HG03097 (cell line): Measurements from ENCODE around the gene MAN1C1.

Experiments used
- ATAC-seq: cut with Tn5 transposase; IDR thresholded peaks from one replicate; pipeline ENCODE4 v1.9.1; 2021; ENCODE audit not compliant: unreplicated experiment, low FRiP score

MAN1C1 gene

GRCh38 chr1:25612421-25612820 lies 4.2 kb upstream of the MAN1C1 start:
- ATAC-seq: no peak

DNA sequence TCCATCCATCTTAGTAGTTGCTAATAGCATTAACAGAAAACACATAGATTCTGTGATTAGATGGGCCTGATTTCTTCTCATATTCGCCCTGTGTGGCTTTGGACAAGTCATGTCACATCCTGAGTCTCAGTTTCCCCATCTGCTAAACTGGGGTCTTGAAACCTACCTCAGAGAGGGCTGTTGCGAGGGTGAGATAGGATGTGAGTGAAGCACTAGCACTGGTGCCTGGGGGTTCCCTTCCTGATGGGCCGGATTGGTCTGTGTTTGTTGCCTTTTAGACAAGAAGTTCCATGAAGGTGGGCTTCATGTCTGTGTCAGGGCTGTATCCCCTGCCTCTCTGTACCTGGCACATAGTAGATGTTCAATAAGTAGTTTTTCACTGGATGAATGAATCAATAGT lies 3.5 kb upstream of the MAN1C1 start:
- no peak for ATAC-seq

DNA sequence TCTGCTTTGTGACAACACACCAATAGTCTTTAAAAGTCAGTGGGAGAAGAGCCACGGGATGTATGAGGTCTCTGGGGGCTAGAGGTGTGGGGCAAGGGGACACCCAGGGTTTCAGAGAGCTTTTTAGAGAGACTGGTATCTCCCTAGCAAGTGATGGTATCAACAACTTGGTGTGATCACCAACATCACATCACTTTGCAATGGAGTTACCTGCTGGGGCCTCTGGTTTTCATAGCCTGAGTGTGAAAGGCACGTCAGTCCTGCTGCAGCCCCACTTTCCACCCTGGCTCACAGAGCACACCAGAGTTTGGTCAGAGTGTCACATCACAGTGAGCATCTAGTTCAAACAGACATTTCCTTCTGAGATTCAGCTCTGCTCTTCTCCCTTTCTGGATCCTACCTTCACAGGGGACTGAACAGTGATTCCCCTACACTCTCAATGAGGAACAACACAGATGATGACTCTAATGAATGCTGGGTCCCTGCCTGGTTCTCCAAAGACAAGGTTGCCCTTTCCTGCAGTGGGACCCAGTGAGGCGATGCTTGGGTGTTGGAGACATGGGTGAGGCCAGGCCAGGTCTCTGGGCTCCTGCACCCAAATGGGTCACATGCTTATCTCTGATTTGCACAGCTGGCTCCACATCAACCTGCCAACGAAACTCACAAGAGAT lies 2.0 kb upstream of the MAN1C1 start:
- ATAC-seq: no peak

GRCh38 chr1:25615172-25615541 lies 1.4 kb upstream of the MAN1C1 start:
- ATAC-seq: no peak

DNA sequence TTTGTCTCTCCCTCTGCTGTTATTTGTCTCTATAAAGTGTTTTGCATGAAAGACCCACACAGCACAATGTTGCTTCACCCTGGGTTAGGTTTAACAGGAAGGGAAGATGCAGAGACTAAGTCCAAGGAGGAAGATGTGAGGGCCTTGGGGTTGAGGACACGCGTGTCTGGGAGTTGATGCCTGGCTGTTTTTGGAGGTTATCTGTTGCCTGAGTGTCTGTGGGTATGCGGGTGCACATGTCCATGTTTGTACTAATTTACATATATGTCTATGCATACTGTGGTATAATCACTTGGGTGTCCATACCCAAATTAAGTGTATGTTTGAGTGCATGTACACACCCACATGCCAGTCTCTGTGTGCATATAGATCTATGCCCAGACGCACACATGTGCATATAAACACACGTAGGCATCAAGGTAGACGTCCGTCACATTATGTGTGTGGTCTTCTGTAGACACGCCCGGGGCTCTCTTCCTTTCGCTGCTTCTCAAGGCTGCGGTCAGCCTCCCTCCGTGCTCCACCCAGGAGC lies 962 bp upstream of the MAN1C1 start:
- peak; percentile 3 for ATAC-seq

GRCh38 chr1:25616987-25617624 lies 515 bp downstream of the MAN1C1 start:
- no peak for ATAC-seq

GRCh38 chr1:25617625-25618432 lies 1.2 kb downstream of the MAN1C1 start:
- no peak for ATAC-seq

GRCh38 chr1:25618433-25618808 lies 1.8 kb downstream of the MAN1C1 start:
- no peak for ATAC-seq

DNA sequence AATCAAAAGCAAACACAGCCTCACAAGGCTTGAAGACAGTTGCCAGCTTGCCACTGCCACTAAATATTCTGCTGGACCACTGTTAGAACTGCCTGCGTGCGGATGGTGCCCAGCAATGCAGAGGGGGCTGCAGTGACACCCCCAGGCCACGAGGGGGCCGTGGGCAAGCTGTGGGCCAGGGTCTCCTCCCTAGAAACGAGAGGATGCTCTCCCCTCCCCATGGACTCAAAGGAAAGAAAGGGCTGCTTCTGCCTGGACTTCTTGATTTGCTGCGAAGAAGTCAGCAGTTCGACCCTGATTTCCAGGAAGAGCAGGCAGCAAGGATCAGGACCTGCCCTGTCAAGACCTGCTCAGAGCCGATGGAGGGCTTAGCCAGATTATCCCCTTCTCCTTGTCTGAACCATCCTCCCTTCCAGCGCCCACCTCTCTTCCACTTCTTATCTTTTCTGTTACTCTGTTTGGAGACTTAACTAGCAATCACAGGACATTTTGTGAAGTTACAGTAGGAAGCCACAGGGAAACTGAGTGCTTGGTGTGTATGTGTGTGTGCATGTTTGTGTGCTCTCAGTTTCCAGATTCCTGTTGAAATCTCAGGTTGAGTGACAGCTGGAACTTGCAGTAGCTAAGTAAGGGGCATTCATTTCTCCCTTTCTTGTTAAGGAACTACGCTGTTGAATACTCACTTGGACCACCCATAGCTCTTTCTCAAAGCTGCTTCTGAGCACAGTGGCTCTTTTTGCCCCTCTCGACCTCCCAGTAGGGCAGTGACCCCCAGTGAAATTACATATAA lies 2.7 kb downstream of the MAN1C1 start:
- no peak for ATAC-seq

- ATAC-seq: no peak
These were observed 3.6 kb downstream of the MAN1C1 start for GRCh38 chr1:25620211-25620610.

- no peak for ATAC-seq
These were observed 4.2 kb downstream of the MAN1C1 start for GRCh38 chr1:25620701-25621350.

- ATAC-seq: no peak
These were observed 5.3 kb downstream of the MAN1C1 start for GRCh38 chr1:25621876-25622275.

DNA sequence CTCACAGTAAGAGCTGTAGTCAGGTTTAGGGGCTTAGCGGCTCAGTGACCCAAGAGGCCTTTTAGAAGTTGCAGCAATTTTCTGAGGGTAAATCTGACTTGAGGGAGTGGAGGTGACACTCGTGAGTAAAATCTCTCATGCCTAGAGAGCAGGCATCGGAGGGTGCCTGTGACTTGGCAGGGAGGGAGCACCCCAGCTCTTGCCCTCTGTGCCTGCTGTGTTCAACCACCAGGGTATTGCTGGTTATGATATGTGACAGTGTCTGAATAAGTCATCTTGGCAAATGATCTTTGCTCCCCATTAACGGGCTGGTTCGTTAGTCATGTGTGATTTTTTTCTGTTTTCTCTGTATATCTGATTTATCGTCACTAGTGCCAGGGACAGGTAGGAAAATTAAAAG lies 5.9 kb downstream of the MAN1C1 start:
- ATAC-seq: no peak

GRCh38 chr1:25623007-25623406 lies 6.4 kb downstream of the MAN1C1 start:
- no peak for ATAC-seq

- ATAC-seq: no peak
These were observed 7.1 kb downstream of the MAN1C1 start for GRCh38 chr1:25623731-25624130.

- ATAC-seq: no peak
These were observed 7.6 kb downstream of the MAN1C1 start for GRCh38 chr1:25624156-25624555.

DNA sequence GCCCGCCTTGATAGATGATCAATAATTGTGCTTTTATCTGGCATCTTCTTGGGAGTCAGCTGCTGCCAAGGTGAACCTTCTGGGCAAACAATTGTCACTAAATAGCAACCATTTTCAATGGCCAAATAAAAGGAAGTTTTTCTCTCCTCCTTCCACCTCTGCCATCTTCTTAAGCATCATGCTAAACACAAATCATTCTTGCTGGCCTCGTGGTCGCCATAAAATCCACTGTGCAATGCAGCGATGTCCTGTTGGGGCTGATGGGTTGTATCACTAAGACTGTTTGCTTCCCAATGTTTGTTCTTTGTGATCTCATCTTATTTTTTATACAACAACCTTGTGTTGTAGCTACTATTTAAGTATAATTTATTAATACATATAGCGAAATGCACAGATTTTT lies 8.0 kb downstream of the MAN1C1 start:
- no peak for ATAC-seq

- ATAC-seq: no peak
These were observed 9.4 kb downstream of the MAN1C1 start for GRCh38 chr1:25626018-25626417.

GRCh38 chr1:25628741-25629421 lies 12.3 kb downstream of the MAN1C1 start:
- ATAC-seq: no peak

- no peak for ATAC-seq
These were observed 13.2 kb downstream of the MAN1C1 start for GRCh38 chr1:25629836-25630235.
